Measurements from ENCODE around the gene THAP3.

The THAP3 gene

GRCh38 chr1:6666696-6667095, 42.0 kb downstream of the THAP3 start:
- DNase-seq: no peak

GRCh38 chr1:6667139-6667538, 42.5 kb downstream of the THAP3 start:
- no peak for DNase-seq

- DNase-seq: no peak
Observed at GRCh38 chr1:6668503-6668902, 43.8 kb downstream of the THAP3 start.

GRCh38 chr1:6672558-6672957, 47.9 kb downstream of the THAP3 start:
- peak in 1 of 56 donors; percentile 3 for DNase-seq

- no peak for DNase-seq
Observed at GRCh38 chr1:6673816-6674398, 49.2 kb downstream of the THAP3 start.

GRCh38 chr1:6674771-6675170, 50.1 kb downstream of the THAP3 start:
- DNase-seq: no peak

- DNase-seq: no peak
Observed at GRCh38 chr1:6675941-6676340, 51.3 kb downstream of the THAP3 start.
